Effector memory CD4-positive, alpha-beta T cell (primary cell): ENCODE results near the gene TRAPPC10.

ENCODE experiments used
- DNase-seq, 3 donors: peaks; one replicate each; pipeline ENCODE4 v3.0.0-alpha.2; 2020
- H3K27ac ChIP-seq: 2 replicates; pipeline ENCODE4 v1.7.0; 2013; ENCODE audit warnings: mild to moderate bottlenecking, low read length, moderate library complexity; ENCODE audit not compliant: insufficient read depth, poor library complexity, severe bottlenecking
- H3K27me3 ChIP-seq: replicated peaks from 2 replicates; pipeline ENCODE4 v1.7.0; 2013; ENCODE audit warnings: mild to moderate bottlenecking, low read length; ENCODE audit not compliant: insufficient read depth, control insufficient read depth, poor library complexity, severe bottlenecking
- H3K36me3 ChIP-seq: 2 replicates; pipeline ENCODE4 v1.7.0; 2013; ENCODE audit warnings: mild to moderate bottlenecking, low read length, moderate library complexity; ENCODE audit not compliant: control insufficient read depth, insufficient read depth
- H3K4me1 ChIP-seq: 2 replicates; pipeline ENCODE4 v1.7.0; 2013; ENCODE audit warnings: low read length, mild to moderate bottlenecking; ENCODE audit not compliant: control insufficient read depth, insufficient read depth, poor library complexity, severe bottlenecking
- H3K4me3 ChIP-seq: 2 replicates; pipeline ENCODE4 v1.7.0; 2013; ENCODE audit warnings: low read length, low read depth, mild to moderate bottlenecking; ENCODE audit not compliant: insufficient read depth, poor library complexity, severe bottlenecking
- H3K9me3 ChIP-seq: 2 replicates; pipeline ENCODE4 v1.7.0; 2013; ENCODE audit warnings: mild to moderate bottlenecking, low read length, moderate library complexity; ENCODE audit not compliant: control insufficient read depth

The TRAPPC10 gene

DNA sequence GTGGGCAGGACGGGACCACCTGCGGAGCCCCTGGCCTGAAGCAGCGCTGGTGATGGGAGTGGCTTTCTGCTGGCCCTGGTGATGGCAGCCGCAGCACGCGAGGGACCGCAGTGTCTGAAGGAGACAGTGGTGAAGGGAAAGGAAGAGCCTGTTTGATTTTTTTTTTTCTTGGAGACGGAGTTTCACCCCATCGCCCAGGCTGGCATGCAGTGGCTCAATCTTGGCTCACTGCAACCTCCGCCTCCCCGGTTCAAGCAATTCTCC is 40.2 kb upstream of the TRAPPC10 start:
- no peaks in the 10 kb centered on the region for H3K9me3 ChIP-seq
- DNase-seq: no peak
- H3K27ac ChIP-seq: no peak overlapping the region
- H3K27me3 ChIP-seq: no peaks in the 10 kb centered on the region
- H3K4me1 ChIP-seq: no peaks in the 10 kb centered on the region
- H3K4me3 ChIP-seq: no peak overlapping the region
- peaks cover 46% of the 10 kb centered on the region for H3K36me3 ChIP-seq

DNA sequence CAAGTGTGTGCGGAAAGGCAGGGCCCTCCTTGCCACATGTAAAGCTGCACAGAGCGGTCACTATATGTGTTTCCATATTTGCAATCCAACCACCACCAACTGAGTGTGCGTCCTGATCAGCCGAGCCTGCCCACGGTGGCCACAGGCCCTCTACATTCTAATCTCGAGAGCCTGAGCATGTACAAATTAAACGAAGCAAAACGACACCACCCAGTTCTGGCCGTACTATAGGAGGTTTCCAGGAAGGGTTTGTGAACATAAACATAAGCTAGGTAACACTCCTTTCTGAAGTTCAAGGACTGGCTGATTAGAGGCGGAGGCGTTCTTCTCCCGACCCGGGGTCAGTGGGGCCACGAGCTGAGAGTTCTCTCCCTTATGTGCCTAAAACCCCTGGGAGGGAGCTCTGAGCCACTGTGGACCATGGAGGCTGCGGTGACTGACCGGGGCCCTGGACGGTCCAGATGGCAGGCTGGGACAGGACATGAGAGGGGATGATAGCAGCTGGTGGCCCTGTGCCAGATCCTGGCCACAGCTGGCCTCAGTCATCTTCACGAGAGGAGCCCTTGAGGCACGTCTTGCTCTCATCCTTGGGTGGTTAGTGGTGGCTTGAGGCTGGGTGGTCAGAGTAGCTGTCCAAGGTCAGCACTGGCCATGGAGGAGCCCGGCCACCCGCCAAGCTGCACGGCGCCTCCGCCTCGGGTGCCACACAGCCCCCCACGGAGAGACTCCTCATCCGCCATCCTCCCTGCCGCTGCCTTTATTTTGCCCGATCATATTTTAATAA is 39.1 kb upstream of the TRAPPC10 start:
- no peak overlapping the region for H3K27ac ChIP-seq
- no peaks in the 10 kb centered on the region for H3K4me1 ChIP-seq
- peaks cover 42% of the 10 kb centered on the region for H3K36me3 ChIP-seq
- H3K4me3 ChIP-seq: no peak overlapping the region
- no peaks in the 10 kb centered on the region for H3K27me3 ChIP-seq
- DNase-seq: no peak
- no peaks in the 10 kb centered on the region for H3K9me3 ChIP-seq

DNA sequence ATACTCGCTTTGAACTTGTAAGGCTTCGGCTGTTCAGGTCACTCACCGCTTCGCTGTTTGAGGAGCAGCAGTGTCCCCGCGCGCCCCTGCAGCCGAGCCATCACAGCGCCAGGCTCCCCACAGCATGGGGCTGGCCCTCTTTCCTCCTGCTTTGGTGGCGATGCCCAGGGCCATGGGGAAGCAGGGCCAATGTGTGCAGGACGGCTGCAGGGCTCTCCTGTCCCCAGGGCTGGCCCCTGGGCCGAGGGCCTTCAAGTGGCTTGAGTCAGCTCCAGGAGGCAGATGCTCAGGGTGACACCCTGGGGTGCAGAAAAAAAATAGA is 38.5 kb upstream of the TRAPPC10 start:
- H3K9me3 ChIP-seq: no peaks in the 10 kb centered on the region
- no peak overlapping the region for H3K27ac ChIP-seq
- H3K4me1 ChIP-seq: no peaks in the 10 kb centered on the region
- no peak for DNase-seq
- H3K4me3 ChIP-seq: no peak overlapping the region
- peaks cover 42% of the 10 kb centered on the region for H3K36me3 ChIP-seq
- no peaks in the 10 kb centered on the region for H3K27me3 ChIP-seq

DNA sequence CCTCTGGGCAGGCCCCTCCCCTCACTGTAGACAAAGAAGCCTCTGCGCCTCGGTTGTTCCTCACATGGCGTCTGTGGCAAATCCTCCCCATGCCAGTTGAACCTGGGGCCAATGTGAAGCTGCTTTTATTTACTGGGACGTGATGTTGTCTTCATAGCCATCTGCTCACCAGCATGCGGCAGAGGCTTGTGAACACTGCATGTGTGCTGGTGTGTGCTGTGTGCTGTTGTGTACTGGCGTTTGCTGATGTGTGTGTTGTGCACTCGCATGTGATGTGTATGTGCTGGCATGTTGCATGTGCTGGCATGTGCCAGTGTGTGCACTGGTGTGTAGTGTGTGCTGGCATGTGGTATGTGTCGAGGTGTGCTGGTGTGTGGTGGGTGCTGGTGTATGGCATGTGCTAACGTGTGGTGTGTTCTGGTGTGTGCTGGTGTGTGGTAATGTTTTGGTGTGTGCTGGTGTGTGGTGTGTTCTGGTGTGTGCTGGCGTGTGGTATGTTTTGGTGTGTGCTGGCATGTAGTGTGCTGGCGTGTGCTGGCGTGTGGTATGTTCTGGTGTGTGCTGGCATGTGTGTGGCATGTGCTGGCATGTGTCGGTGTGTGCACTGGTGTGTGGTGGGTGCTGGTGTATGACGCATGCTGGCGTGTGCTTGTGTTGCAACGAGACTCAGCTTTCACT is 37.2 kb upstream of the TRAPPC10 start:
- peaks cover 32% of the 10 kb centered on the region for H3K36me3 ChIP-seq
- H3K27ac ChIP-seq: no peak overlapping the region
- no peaks in the 10 kb centered on the region for H3K9me3 ChIP-seq
- DNase-seq: no peak
- no peaks in the 10 kb centered on the region for H3K27me3 ChIP-seq
- no peaks in the 10 kb centered on the region for H3K4me1 ChIP-seq
- no peak overlapping the region for H3K4me3 ChIP-seq

DNA sequence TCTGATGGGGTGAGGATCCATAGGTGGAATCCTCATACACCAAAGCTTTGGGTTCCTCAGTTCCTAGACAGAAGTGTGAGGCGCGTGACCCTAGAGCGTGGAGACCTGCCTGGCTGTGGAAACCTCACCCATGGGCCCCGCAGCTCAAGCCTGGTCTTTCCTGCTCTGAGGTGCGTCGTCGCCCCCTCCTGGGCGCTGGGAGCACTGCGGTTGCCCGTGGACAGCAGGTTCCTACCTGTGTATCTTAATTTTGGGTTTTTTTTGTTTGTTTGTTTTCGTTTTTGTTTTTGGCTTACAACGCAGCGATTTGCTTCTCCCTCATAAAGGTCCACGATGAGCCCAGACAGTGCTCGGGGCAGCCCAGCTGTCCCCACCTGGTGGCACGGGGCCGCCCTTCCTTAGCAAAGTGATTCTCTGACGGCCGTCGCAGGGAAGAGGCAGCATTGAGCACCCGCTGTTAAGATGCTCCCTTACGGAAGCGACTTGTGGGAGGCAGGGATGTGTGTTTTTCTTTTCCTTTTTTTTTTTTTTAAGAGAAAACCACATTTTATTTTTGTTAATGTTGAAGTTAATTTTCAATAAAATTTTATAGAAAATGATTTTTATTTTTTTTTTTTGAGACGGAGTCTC is 36.5 kb upstream of the TRAPPC10 start:
- DNase-seq: peak; percentile 52 to 67 (median 60)
- no peaks in the 10 kb centered on the region for H3K27me3 ChIP-seq
- H3K4me3 ChIP-seq: no peak overlapping the region
- no peaks in the 10 kb centered on the region for H3K9me3 ChIP-seq
- H3K36me3 ChIP-seq: peaks cover 29% of the 10 kb centered on the region
- no peaks in the 10 kb centered on the region for H3K4me1 ChIP-seq
- no peak overlapping the region for H3K27ac ChIP-seq

DNA sequence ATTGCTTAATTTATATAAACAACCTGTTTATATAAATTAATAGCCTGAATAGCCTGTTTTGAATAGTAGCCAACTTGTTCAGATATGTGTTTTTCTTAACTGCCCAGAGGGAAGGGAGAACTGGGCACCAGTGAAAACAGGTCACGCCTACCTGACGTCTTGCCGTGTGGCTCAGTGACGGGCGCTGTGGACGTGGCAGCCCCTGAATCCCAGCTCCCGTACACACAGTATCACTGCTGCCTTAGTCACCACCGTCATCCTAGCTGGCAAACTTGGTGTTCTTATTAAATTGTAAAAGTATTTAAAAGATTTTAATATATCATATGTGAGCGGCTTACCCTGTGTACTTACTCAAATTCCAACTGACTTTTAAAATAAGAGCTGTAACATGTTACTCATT is 35.4 kb upstream of the TRAPPC10 start:
- Histone ChIP-seq H3K4me1 (no peaks in the 10 kb centered on the region), H3K9me3 (no peaks in the 10 kb centered on the region), H3K27me3 (no peaks in the 10 kb centered on the region), H3K27ac (no peak overlapping the region), H3K4me3 (no peak overlapping the region), H3K36me3 (peaks cover 30% of the 10 kb centered on the region)
- no peak for DNase-seq

DNA sequence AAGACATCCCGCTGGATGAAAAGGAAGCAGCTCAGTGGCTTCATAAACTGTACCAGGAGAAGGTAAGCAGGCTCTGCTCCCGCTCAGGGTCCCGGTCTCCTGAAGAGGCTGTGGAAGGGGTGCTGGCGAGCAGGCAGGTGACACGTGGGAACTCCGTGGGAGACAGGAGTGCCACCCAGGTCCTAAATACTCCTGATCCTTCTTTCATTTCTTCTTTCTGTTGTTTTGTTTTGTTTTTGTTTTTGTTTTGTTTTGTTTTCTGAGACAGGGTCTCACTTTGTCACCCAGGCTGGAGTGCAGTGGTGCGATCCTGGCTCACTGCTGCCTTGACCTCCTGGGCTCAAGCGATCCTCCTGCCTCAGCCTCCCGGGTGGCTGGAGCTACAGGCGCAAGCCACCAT is 34.0 kb upstream of the TRAPPC10 start:
- Histone ChIP-seq H3K27ac (no peak overlapping the region), H3K9me3 (no peaks in the 10 kb centered on the region), H3K36me3 (peaks cover 32% of the 10 kb centered on the region), H3K4me1 (no peaks in the 10 kb centered on the region), H3K4me3 (no peak overlapping the region), H3K27me3 (no peaks in the 10 kb centered on the region)
- no peak for DNase-seq

DNA sequence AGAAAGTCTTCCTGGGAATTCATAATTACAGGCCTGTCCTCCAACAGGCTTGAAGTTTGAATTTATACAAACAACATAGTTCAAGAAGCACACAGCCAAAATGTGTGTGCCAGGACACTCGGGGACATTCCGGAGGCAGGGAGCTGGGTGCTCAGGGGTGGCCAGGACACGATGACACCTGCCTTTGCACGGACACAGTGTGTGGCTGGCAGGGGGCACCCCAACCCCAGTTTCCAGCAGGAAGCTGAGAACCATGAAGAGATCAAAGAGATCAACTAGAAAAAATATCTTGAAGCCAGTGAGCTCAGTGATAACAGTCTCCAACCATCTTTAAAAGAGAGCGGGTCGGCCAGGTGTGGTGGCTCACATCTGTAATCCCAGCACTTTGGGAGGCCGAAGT is 32.5 kb upstream of the TRAPPC10 start:
- Histone ChIP-seq H3K4me3 (no peak overlapping the region), H3K27me3 (no peaks in the 10 kb centered on the region), H3K4me1 (no peaks in the 10 kb centered on the region), H3K36me3 (peaks cover 32% of the 10 kb centered on the region), H3K27ac (no peak overlapping the region), H3K9me3 (no peaks in the 10 kb centered on the region)
- DNase-seq: no peak

DNA sequence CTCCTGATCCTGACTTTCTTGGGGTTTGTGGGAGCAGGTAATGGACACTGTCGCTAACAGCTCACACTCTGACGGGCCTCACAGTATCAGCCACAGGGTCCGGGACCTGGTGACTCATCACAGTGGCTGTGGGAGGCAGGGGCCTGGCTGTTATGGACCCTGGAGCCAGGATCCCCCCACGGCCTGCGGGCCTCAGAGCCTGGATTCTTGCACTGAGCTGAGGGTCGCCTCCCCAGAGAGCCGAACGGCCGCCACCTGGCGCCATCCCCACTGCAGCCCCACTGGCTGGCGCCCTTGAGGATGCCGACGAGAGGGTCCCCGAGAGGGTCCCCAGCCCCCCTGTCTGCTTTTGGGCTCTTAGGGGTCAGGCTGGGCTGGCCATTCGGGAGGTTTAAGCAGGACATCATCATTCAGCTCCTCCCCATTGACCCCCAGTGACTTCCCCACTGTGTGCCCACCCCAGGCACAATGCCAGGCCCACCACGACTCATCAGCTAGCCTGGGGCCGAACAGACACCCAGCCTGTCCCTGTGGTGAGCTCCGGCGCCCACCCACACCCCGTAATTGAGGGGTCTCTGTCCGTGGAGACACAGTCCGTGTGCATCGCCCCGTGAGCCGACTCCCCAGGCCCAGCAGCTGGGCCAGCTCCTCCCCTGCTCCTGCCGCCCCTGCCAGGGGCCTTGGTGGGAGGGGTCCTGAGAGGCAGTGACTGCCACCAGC is 30.8 kb upstream of the TRAPPC10 start:
- Histone ChIP-seq H3K9me3 (no peaks in the 10 kb centered on the region), H3K4me3 (no peak overlapping the region), H3K27ac (no peak overlapping the region), H3K27me3 (no peaks in the 10 kb centered on the region), H3K36me3 (peaks cover 32% of the 10 kb centered on the region), H3K4me1 (no peaks in the 10 kb centered on the region)
- no peak for DNase-seq

DNA sequence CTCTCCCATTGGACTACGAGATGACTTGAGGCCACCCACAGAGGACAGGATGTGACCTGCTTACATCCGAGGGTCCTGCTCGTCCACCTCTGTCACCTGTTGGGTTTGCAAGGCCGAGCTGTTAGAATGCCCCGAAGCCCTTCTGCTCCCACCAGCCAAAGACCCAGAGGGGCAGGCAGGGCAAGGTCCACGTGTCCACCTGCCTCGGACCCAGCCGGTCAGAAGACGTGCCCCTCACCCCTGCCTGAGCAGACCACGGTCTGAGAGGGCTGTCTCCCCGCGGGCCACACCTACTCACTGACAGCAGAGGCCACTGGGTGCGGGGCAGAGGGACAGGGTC is 30.3 kb upstream of the TRAPPC10 start:
- no peak for DNase-seq
- Histone ChIP-seq H3K36me3 (peaks cover 32% of the 10 kb centered on the region), H3K27me3 (no peaks in the 10 kb centered on the region), H3K27ac (no peak overlapping the region), H3K4me1 (no peaks in the 10 kb centered on the region), H3K9me3 (no peaks in the 10 kb centered on the region), H3K4me3 (no peak overlapping the region)
